T1000 (cell line): Measurements from ENCODE around the gene PEAK1.
A peak's percentile ranks its signal among the peaks of the same experiment; 100 is the strongest.
"Not testable (repeated sequence)": the region's sequence is repeated elsewhere in the genome, so short reads cannot be mapped to it uniquely, and the experiment has no call there.

ENCODE experiments used
- DNase-seq: peaks from one replicate; lab custom pipeline; 2025; ENCODE audit warnings: mixed read lengths; lab: John Stamatoyannopoulos, UW

Gene PEAK1

DNA sequence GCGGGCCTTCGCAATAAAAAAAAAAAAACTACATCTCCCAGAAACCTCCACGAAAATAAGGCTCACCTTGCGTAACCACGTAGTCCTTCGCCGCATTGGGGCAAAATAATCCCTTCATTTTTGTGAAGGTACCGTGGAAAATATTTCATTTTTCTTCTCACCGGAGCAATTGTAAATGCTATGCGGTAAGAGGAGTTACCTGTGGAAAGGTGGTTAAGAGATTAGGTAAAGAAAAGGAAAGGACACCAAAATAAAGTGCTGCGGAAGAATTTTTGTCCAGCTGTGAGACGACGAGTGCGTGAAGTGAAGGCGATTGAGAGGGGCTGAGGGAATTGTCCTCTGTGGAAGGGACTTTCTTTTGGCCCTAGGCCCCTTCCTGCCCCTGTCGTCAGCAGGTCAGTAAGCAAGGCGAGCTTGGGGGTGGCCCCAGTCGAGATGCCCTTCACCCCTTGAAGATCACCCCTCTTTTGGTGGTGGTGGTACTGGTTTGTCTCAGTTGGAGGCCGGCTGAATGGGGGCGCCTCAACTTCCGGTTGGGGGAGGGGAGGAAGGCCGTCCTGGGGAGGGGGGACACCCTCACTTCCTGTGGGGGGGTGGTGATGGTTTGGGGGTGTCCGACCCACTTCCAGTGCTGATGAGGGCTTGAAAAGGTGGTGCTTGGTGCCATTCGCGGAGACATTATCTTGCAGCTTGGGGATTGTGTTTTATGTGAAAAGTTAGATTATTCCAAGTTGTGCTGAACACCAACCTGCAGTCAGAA lies 886 bp upstream of the PEAK1 start, which contains the start of gene HMG20A:
Gene HMG20A, plus strand, starts transcription at position 279 of the 760 bp plus-strand sequence. CDS start 37,520 bp downstream, outside the sequence.
- peak; percentile 63 for DNase-seq

DNA sequence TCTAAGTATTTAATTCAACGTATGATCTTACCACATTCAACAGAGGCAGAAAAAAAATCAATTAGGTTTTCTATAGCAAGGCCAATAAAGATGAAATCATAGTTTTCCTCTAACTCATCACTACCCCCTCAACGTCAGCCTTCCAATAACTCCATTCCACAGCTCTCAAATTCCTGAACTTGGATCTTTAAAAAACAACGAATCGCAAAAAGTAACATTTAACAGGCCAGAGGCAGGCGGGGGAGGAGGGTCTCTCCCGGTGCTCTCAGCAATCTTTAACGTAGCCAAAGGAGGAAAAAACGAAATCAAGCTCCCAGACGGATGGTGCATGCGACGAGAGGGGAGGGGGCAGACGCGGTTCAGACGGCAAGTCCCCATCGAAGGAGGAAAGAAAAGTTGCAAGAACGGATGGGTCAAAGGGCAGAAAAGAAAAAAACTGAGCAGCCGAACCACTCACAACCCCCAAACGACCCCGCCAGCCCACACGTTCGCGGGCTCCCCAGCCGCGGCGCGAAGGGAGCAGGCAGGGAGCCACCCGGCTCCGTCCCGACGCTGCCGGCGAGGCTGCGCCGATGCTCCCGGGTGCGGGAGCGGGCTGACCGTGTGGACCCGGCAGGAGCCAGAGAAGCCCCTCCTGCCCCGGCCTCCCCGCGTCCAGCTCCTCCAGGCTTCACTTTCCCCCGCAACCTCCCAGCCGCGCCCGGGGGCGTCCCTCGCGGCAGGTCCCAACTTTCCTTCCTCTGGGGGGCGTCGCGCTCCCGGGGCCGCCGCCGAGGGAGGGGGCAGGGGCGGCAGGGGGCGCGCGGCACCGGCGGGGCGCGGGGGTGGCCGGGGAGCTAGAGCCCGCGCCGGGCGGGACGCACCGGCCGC lies 703 bp downstream of the PEAK1 start:
- no peak for DNase-seq

DNA sequence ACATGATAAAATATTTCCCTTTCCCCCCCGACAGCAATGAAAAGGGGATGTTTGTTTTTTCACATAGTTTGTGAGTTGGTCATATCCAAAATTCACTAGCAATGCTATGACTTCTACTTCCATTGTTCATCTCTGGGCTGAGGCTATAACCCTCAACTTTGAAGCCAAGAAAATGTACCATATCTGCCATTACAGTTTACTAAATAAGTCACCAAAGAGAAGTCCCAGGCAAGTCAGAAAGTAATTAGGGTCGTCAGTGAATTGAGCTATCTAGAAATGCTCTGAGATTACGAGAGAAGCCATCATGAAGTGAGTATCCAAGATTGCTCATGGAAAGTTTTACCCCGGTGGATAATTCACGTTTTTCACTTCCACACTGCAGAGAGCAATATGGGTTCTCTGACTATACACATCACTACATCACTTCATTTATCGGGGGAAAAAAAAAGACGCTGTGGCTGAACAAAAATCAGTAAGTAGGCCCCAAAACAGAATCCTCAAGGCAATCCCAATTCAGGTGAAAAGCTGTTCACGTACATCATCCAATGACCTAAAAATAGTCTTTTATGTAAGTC lies 1.4 kb downstream of the PEAK1 start:
- DNase-seq = no peak

DNA sequence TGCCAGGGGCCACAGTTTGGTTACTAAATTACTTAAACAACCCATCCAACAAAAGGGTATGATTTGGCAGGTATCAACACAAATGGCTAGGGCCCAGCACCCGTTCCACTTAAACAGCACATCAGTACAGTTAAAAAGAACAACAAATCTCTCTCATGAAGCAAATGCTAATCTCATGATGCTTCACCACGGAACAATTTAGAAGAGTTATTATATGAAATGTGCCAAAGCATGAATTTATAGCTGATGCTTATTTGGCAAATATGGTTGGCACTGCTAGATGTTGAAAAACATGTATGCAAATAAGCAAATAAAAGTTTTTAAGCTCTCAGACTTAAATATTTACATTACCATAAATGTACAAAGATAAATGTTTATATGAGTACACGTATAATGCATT lies 2.3 kb downstream of the PEAK1 start:
- DNase-seq = no peak

DNA sequence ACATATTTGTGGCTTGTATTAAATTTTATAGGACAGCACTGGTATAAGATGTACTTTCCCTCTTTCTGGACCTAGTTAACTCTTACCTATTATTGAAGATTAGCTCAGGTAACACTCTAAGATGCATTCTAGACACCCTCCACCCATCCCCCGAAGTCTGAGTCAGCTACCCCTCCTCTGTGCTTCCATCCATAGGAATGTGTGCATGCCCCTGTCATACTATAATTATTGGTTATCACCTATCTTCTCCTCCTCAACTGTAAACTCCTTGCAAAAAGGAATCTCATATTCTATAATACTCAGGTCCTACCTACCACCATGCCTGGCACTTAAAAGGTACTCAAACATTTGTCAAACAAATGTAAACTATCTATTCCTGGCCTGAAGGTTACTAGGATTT lies 3.0 kb downstream of the PEAK1 start:
- no peak for DNase-seq

DNA sequence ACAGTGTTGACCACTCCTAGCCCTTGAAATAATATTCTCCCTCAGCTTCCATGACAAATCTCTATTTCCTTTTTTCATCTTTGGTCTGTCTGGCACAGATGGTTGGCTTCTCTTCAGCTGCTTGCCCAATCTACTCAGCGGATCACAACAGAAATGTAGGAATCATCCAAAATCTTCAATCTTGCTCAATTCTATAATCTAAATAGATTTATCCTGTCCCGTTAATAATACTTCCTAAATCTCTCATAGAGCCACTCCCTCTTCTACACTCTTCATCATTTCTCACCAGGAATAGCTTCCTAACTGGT lies 3.8 kb downstream of the PEAK1 start:
- DNase-seq = no peak

DNA sequence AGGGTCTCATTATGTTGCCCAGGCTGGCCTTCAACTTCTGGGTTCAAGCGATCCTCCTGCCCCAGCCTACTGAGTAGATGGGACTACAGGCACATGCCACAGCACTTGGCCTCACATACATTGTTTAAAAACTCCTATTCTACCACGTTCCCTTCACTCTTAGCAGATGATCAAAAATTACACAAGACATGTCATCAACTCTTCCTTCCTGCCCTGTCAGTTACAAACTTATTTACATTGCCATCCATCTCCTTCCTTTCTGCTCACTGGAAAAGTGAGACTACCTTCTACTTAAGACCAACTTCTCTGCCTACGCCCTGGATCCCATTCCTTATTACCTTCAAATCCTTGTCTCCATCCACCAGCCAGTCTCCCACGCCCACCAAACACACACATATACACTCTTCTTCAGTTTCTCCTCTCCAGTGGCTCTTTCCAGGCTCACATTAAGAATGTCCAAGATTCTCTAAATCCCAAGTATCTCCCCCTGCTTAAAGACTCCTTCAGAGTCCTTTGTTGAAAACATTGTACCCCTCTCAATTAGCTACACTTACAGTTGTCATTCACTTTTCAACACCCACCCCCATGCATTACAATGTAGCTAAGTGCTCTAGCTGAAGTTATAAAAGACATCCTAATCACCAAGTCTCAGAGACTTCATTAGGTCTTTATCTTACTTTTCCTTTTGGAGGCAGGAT lies 4.3 kb downstream of the PEAK1 start:
- no peak for DNase-seq

DNA sequence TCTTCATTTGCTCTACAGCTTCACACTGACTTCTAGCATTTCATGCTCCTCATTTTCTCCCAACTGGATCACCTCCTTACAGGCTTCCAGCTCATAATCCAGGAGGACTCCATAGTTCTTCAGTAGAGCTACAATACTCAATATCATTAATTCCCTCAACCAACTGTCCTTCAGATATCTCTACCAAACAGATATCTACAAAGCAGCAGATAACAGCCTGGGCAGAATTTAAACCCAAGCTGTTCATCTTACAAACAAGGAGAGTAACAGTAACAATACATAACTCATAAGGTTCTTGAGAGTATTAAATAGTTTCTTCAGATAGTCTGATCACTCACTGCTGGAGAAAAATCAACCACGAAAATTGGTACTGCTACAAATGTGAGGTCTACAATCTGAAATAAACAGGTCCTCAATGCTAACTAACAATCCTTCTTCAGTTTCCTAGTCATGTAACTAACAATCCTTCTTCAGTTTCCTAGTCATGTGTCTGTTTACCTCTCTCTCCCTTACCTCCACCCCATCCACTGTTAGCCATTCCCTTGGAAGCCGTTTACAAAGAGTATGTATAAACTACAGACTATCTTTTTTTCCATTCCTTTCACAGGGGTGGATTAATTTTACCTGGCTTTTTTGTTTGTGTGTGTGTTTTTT lies 5.0 kb downstream of the PEAK1 start:
- DNase-seq = no peak

DNA sequence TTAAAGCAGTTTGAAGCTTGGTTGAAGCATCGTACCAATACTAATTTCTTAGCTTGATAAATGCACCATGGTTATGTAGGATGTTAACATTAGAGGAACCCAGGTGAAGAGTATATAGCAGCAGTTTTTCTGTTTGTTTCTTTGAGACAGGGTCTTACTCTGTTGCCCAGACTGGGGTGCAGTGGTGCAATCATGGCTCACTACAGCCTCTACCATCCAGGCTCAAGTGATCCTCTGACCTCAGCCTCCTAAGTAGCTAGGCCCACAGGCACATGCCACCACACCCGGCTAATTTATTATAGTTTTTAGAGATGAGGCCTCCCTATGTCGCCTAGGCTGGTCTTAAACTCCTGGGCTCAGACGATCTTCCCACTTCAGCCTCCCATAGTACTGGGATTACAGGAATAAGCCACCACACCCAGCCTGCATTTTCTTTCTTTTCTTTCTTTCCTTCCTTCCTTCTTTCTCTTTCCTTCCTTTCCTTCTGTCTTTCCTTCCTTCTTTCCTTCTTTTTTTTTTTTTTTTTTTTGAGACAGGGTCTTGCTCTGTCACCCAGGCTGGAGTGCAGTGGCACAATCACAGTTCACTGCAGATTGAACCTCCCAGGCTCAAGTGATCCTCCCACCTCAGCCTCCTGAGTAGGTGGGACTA lies 6.1 kb downstream of the PEAK1 start:
- DNase-seq = no peak

DNA sequence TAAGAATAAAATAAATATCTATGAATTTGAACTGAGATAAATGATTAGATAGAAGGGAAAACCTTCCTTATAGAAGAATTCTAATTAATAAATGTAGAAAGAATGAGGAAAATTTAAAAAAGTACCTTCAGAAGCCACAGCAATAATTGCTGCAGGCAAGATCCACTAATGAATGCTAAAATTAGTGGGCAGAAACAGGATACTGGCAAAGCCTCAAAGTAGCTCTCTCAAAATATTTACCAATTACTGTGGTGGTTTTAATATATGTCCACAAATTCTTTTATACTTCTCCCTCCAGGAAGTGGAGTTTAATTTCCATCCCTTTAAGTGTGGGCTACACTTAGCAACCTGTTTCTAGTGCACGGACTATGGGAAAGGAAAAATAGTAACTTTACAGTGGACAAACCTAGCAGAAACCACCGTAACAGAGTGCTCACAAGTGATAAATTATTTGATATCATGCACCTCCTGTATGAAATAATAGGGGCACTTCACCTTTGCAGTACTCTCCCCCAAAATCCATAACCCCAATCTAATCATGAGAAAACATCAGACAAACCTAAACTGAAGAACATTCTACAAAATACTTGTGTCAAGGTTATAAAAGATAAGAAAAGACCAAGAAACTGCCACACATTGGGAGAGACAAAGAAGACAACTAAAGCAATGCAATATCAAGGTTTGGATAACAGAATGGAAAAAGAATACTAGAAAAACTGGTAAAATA lies 6.8 kb downstream of the PEAK1 start:
- no peak for DNase-seq

DNA sequence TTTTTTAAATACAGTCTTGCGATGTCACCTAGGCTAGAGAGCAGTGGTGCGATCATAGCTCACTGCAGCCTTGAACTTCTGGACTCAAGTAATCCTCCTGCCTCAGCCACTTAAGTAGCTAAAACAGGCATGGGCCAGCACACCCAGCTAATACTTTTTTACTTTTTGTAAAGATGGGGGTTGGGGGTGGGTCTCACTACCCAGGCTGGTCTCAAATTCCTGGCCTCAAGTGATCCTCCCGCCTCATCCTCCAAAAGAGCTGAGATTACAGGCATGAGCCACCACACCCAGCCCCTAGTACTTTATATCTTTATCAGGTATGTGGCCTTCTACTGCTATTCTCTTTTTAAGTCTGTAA lies 8.3 kb downstream of the PEAK1 start:
- no peak for DNase-seq

DNA sequence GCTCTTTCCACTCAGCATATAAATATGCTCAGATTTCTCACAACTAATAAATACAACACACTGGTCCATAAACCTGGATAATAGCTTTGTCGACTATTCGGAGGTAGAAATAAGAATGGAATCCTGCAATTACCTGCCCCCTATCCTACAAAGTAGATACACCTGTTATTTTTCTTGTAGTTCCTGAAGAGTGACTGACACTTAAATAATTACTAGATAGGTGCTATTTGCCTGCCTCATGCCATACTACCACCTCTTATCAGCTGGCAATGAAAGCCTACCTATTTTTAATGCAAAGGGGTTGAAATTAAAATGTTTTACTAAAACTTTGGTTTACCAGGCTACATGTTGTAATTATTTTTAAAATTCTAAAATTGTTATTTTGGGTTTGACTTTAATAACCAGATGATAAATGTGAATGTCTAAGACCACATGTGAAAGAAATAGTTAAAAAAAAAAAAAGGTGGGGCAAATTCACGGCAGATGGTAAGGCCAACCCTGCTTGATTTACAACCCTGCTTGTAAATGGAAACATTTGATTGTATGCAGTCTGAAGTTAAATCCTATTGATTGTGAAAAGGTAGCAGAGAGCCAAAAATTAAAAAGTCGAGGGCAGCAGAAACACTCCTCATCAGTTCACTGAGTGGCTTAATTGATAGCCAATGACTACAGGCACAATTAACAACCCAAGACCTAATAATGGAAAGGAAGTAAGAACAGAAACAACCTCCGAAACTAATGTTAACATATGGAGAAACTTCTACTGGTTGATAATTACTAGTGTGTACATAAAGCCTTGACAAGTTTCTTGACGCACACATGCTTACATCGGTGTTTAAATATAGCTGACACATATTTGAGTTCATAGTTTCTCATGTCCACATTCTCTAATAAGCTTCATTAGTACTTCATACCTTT lies 8.9 kb downstream of the PEAK1 start:
- no peak for DNase-seq

DNA sequence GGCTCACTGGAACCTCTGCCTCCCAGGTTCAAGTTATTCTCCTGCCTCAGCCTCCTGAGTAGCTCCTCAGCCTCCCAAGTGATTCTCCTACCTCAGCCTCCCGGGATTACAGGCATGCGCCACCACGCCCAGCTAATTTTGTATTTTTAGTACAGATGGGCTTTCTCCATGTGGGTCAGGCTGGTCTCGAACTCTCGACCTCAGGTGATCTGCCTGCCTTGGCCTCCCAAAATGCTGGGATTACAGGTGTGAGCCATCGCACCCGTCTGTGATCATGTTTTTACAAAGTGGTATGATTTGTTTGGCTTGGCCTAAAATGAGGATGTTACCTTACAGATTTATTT lies 9.8 kb downstream of the PEAK1 start:
- not testable (repeated sequence) for DNase-seq

DNA sequence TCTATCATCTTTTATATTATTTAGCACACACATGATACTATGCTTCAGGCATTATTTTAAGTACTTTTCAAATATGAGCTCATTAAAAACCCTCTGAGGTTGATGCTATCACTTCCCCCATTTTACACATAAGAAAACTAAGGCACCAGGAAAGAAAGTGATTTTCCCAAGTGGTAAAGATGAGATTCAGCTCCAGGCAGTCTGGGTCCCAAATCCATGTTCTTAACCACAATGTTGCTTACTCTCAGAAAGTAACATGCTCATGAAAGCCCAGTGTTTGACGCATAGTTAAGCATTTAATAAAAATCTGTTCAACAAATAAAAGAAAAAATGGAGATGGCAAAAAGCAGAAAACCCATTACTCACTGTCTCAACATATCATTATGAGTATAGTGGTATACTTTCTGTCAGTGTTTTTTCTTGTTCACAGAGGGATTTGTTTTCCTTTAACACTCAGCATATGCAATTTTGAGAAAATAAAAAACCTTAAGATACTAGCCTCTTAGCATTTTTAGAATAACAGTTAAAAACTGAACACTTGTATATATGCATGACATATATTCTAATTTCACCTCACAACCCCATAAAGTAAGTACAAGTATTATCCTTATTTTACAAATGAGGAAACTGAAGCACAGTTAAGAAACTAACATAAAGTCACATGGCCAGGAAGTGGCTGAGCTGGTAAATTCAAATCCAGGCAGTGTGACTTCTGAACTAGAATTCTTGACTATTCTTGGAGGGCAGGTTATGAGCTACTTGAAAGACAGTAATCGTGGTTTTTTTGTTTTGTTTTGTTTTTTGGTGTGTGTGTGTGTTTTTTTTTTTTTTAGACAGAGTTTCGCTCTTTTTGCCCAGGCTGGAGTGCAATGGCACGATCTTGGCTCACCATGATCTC lies 10.4 kb downstream of the PEAK1 start:
- no peak for DNase-seq

DNA sequence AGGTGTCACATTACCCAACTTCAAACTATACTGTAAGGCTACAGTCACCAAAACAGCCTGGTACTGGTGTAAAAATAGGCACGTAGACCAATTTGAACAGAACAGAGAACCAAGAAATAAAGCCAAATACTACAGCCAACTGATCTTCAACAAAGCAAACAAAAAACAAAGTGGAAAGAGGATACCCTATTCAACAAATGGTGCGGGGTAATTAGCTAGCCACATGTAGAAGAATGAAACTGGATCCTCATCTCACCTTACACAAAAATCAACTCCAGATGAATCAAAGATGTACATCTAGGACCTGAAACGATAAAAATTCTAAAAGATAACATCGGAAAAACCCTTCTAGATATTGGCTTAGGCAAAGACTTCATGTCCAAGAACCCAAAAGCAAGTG lies 13.1 kb downstream of the PEAK1 start:
- no peak for DNase-seq

DNA sequence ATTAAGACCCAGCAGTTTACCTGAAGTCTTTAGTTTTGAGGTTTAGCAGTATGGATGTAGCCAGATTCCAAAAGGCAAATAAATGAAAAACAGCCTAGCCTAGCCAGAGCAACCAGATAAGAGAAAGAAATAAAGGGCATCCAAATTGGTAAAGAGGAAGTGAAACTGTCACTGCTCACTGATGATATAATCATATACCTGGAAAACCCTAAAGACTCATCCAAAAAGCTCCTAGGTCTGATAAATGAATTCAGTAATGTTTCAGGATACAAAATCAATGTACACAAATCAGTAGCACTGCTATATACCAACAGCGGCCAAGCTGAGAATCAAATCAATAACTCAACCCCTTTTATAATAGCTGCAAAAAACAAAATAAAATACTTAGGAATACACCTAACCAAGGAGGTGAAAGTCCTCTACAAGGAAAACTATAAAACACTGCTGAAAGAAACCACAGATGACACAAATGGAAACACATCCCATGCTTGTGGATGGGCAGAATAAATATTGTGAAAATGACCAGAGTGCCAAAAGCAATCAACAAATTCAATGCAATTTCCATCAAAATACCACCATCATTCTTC lies 13.6 kb downstream of the PEAK1 start:
- not testable (repeated sequence) for DNase-seq

DNA sequence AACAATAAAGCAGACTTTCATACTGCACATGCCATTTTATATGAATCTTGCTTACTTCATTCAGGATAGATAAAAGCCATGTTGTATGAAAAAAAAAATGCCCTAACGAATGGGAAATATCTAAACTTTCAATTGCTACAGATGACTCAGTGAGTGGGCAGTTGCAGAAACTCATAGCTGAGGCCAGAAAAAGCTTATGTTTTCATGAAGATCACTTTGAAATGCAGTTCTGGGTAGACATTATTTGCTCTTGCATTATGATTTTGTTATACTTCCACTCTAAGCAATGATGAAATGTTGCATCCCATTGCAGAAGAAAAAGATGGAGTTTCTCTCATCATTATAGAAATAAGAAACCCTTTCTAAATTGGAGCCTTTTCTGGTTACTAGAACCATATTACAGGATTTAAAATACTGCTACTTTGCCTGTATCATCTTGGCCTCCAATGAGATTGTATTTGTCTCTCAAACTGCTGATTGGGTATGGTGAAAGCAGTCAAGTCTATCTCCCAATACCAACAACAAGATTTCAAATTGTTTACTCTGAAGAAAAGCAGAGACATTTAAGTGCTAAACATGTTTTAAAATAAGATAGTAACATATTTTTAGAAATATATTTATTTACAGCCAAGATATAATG lies 17.0 kb downstream of the PEAK1 start:
- DNase-seq = no peak

DNA sequence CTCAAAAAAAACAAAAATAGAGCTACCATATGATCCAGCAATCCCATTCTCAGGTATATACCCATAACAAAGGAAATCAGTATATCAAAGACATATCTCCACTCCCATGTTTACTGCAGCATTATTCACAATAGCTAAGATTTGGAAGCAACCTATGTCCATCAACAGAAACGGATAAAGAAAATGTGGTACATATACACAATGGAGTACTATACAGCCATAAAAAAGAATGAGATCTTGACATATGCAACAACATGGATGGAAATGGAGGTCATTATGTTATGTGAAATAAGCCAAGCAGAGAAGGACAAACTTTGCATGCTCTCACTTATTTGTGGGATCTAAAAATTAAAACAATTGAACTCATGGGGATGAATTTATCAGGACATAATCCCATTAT lies 19.6 kb downstream of the PEAK1 start:
- DNase-seq = no peak
